H9 (cell line): Measurements from ENCODE around the gene EGLN1. TPM values are rescaled to one million over a fixed set of nuclear protein-coding genes. Genes with fewer than 3 reads are reported as not detected.

Source experiments
- DNase-seq: peaks from one replicate; pipeline ENCODE4 v3.0.0-alpha.2; 2017
- H2AFZ ChIP-seq: one replicate; pipeline ENCODE4 v1.6.1; 2013; ENCODE audit warnings: mild to moderate bottlenecking, low read length, control low read depth, moderate library complexity
- H2AK5ac ChIP-seq: 2 replicates; pipeline ENCODE4 v1.6.1; 2013; ENCODE audit warnings: low read length, control low read depth, mixed read lengths; ENCODE audit not compliant: insufficient read length
- H2BK120ac ChIP-seq: one replicate; pipeline ENCODE4 v1.6.1; 2013; ENCODE audit warnings: low read depth, mild to moderate bottlenecking, low read length, control low read depth, inconsistent platforms; ENCODE audit not compliant: poor library complexity, severe bottlenecking
- H2BK12ac ChIP-seq: 2 replicates; pipeline ENCODE4 v1.6.1; 2013; ENCODE audit warnings: low read length, control low read depth, mixed read lengths, low read depth; ENCODE audit not compliant: insufficient read length
- H2BK15ac ChIP-seq: 2 replicates; pipeline ENCODE4 v1.6.1; 2013; ENCODE audit warnings: low read depth, low read length, control low read depth
- H2BK20ac ChIP-seq: one replicate; pipeline ENCODE4 v1.6.1; 2013; ENCODE audit warnings: low read depth, mild to moderate bottlenecking, low read length, control low read depth, inconsistent platforms; ENCODE audit not compliant: poor library complexity, severe bottlenecking
- H2BK5ac ChIP-seq: 2 replicates; pipeline ENCODE4 v1.6.1; 2013; ENCODE audit warnings: low read length, control low read depth, mixed read lengths; ENCODE audit not compliant: insufficient read length
- H3K14ac ChIP-seq: 2 replicates; pipeline ENCODE4 v1.6.1; 2013; ENCODE audit warnings: low read length, control low read depth; ENCODE audit not compliant: insufficient read depth
- H3K18ac ChIP-seq: 2 replicates; pipeline ENCODE4 v1.6.1; 2013; ENCODE audit warnings: low read depth, mild to moderate bottlenecking, mixed read lengths, low read length, control low read depth; ENCODE audit not compliant: insufficient read length
- H3K23ac ChIP-seq: 2 replicates; pipeline ENCODE4 v1.6.1; 2013; ENCODE audit warnings: low read length, control low read depth, mixed read lengths, low read depth; ENCODE audit not compliant: insufficient read length
- H3K23me2 ChIP-seq: 2 replicates; pipeline ENCODE4 v1.6.1; 2013; ENCODE audit warnings: low read depth, mild to moderate bottlenecking, mixed read lengths, low read length, control low read depth; ENCODE audit not compliant: insufficient read length, poor library complexity, severe bottlenecking
- H3K27ac ChIP-seq: 2 replicates; pipeline ENCODE4 v1.5.1; 2013; ENCODE audit warnings: low read length, control low read depth, mixed read lengths, low read depth; ENCODE audit not compliant: insufficient read length
- H3K27me3 ChIP-seq: 2 replicates; pipeline ENCODE4 v1.6.1; 2013; ENCODE audit warnings: low read length, control low read depth, inconsistent platforms; ENCODE audit not compliant: insufficient read depth
- H3K4ac ChIP-seq: 2 replicates; pipeline ENCODE4 v1.6.1; 2013; ENCODE audit warnings: low read depth, mild to moderate bottlenecking, control low read depth, inconsistent platforms, low read length, moderate library complexity
- H3K4me1 ChIP-seq: 2 replicates; pipeline ENCODE4 v1.6.1; 2013; ENCODE audit warnings: low read length, control low read depth, inconsistent platforms; ENCODE audit not compliant: insufficient read depth
- H3K4me2 ChIP-seq: 2 replicates; pipeline ENCODE4 v1.6.1; 2013; ENCODE audit warnings: low read length, control low read depth, mixed read lengths; ENCODE audit not compliant: insufficient read length, insufficient read depth
- H3K56ac ChIP-seq: 2 replicates; pipeline ENCODE4 v1.6.1; 2013; ENCODE audit warnings: low read depth, mild to moderate bottlenecking, mixed read lengths, low read length, control low read depth; ENCODE audit not compliant: insufficient read length
- H3K79me1 ChIP-seq: 2 replicates; pipeline ENCODE4 v1.6.1; 2013; ENCODE audit warnings: low read depth, mild to moderate bottlenecking, moderate library complexity, low read length, control low read depth, inconsistent platforms; ENCODE audit not compliant: insufficient read depth, poor library complexity, severe bottlenecking
- H3K79me2 ChIP-seq: 2 replicates; pipeline ENCODE4 v1.6.1; 2013; ENCODE audit warnings: low read length, control low read depth, inconsistent platforms; ENCODE audit not compliant: insufficient read depth
- H3K9ac ChIP-seq: 2 replicates; pipeline ENCODE4 v1.6.1; 2013; ENCODE audit warnings: low read length, control low read depth, mixed read lengths; ENCODE audit not compliant: insufficient read length; ENCODE audit errors: extremely low read depth
- H3K9me3 ChIP-seq: one replicate; pipeline ENCODE4 v1.6.1; 2013; ENCODE audit warnings: low read depth, low read length, inconsistent platforms; ENCODE audit not compliant: control insufficient read depth
- H3T11ph ChIP-seq: one replicate; pipeline ENCODE4 v1.6.1; 2013; ENCODE audit warnings: mild to moderate bottlenecking, low read length, control low read depth, inconsistent platforms
- H4K20me1 ChIP-seq: one replicate; pipeline ENCODE4 v1.6.1; 2013; ENCODE audit not compliant: control insufficient read depth, insufficient read length, insufficient read depth
- H4K5ac ChIP-seq: 2 replicates; pipeline ENCODE4 v1.6.1; 2013; ENCODE audit warnings: low read depth, mild to moderate bottlenecking, mixed read lengths, low read length, control low read depth; ENCODE audit not compliant: insufficient read length
- H4K8ac ChIP-seq: replicated peaks from 2 replicates; pipeline ENCODE4 v1.6.1; 2013; ENCODE audit warnings: low read length, control low read depth, mixed read lengths, low read depth; ENCODE audit not compliant: insufficient read length
- H4K91ac ChIP-seq: 2 replicates; pipeline ENCODE4 v1.6.1; 2013; ENCODE audit warnings: low read depth, mild to moderate bottlenecking, moderate library complexity, mixed read lengths, low read length, control low read depth; ENCODE audit not compliant: insufficient read length
- H3K27ac Mint-ChIP-seq, 3 experiments: 2 replicates in 2 of 3; 3 replicates in 1 of 3; pipeline ENCODE4 v1.8.0; 2020 to 2021; ENCODE audit warnings: mixed read lengths in 3 of 3, mild to moderate bottlenecking in 1 of 3, moderate library complexity in 1 of 3
- H3K27me3 Mint-ChIP-seq: 2 replicates; pipeline ENCODE4 v1.8.0; 2021; ENCODE audit warnings: low read depth, mild to moderate bottlenecking, moderate library complexity, mixed read lengths
- H3K36me3 Mint-ChIP-seq, 3 experiments: 2 replicates in 2 of 3; 3 replicates in 1 of 3; pipeline ENCODE4 v1.8.0; 2020 to 2021; ENCODE audit warnings: low read depth in 3 of 3, mixed read lengths in 3 of 3; ENCODE audit not compliant: insufficient read depth in 1 of 3
- H3K4me1 Mint-ChIP-seq, 2 experiments: 2 replicates each; pipeline ENCODE4 v1.8.0; 2020; ENCODE audit warnings: mixed read lengths in 2 of 2
- H3K4me3 Mint-ChIP-seq, 2 experiments: 2 replicates in 1 of 2; 3 replicates in 1 of 2; pipeline ENCODE4 v1.8.0; 2020 to 2021; ENCODE audit warnings: mild to moderate bottlenecking in 2 of 2, mixed read lengths in 2 of 2, moderate library complexity in 1 of 2
- H3K9me3 Mint-ChIP-seq, 2 experiments: 2 replicates in 1 of 2; 3 replicates in 1 of 2; pipeline ENCODE4 v1.8.0; 2020; ENCODE audit warnings: mild to moderate bottlenecking in 2 of 2, mixed read lengths in 2 of 2, moderate library complexity in 1 of 2
- CTCF ChIP-seq: fragments of 200-600 bp; sonication (generic); conservative IDR thresholded peaks from 3 replicates; pipeline ENCODE4 v1.8.0; 2021; ENCODE audit warnings: antibody characterized with exemption, mild to moderate bottlenecking
- WGBS: extraction: QIAGEN DNeasy Blood & Tissue Kit; methylation state at CpG from one replicate; pipeline ENCODE4 v1.1.7; 2013; ENCODE audit warnings: missing lambda C conversion rate, low lambda C conversion rate, mixed read lengths; ENCODE audit not compliant: insufficient read length; ENCODE audit errors: extremely low coverage; 5-methylcytosine and 5-hydroxymethylcytosine counted together
- total RNA-seq: library from RNA; stranded (reverse); gene quantifications from 2 replicates; pipeline ENCODE4 v1.2.1, GENCODE V29; 2021

Gene EGLN1
- total RNA-seq, 1 experiment from 2014 or later, result 8.4 TPM

- Histone ChIP-seq H3K56ac (no peak overlapping the region), H3K27ac (no peak overlapping the region), H3K14ac (no peak overlapping the region), H3K4me2 (no peak overlapping the region), H4K91ac (no peak overlapping the region), H2BK5ac (no peak overlapping the region), H4K20me1 (no peaks in the 10 kb centered on the region), H3K18ac (no peak overlapping the region), H2BK20ac (no peak overlapping the region), H4K8ac (no peak overlapping the region), H3K4ac (no peak overlapping the region), H4K5ac (no peak overlapping the region), H3K9ac (no peak overlapping the region), H3K79me1 (no peaks in the 10 kb centered on the region), H3K4me1 (no peaks in the 10 kb centered on the region), H2AFZ (no peak overlapping the region), H2AK5ac (no peak overlapping the region), H2BK120ac (no peak overlapping the region), H3T11ph (no peak overlapping the region), H2BK12ac (no peak overlapping the region), H3K79me2 (no peaks in the 10 kb centered on the region), H2BK15ac (no peak overlapping the region), H3K23me2 (peaks cover 16% of the 10 kb centered on the region), H3K27me3 (peaks cover 28% of the 10 kb centered on the region), H3K9me3 (no peaks in the 10 kb centered on the region), H3K23ac (no peak overlapping the region)
- no peak for TF ChIP-seq CTCF
- Mint-ChIP-seq H3K4me3 (no peak overlapping the region), H3K36me3 (no peaks in the 10 kb centered on the region), H3K4me1 (peaks cover 33 to 36% of the 10 kb centered on the region in 2 experiments), H3K9me3 (no peaks in the 10 kb centered on the region), H3K27me3 (peaks cover 50% of the 10 kb centered on the region), H3K27ac (no peak overlapping the region)
- WGBS, result no CpG with 5 or more reads among the region's 1 CpG
- no peak for DNase-seq
These were observed 2.9 kb downstream of the EGLN1 start for GRCh38 chr1:231419147-231419546.
